ENCODE results near the gene GSTM5.
"Not testable (repeated sequence)": the region's sequence is repeated elsewhere in the genome, so short reads cannot be mapped to it uniquely, and the experiment has no call there.

GSTM5 gene

DNA sequence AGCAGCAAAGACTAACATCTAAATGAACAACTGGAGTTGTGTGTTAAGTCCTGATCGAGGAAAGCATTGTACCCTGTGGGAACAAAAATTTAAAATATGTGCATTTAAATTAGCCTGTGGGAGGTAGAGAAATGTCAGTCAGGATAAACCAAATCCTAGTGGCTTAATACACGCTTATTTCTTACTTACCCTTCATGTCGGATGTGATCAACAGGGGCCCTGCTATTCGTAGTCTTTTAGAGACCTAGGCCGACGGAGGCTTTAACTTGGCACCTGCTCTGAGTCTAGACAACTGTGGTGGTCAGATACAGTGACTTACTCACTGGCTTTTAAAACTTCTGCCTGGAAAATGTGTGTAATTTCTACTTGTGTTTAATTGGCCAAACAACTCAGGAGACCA is 18.6 kb downstream of the GSTM5 start:
- 70 to 85% methylated on average over 6 of the region's 6 CpGs for WGBS, 2 experiments (ENCODE audit: insufficient coverage in 2 of 2)
- Histone ChIP-seq H3K36me3 (ENCODE audit: control insufficient read depth, insufficient read depth, low read length) (no peaks in the 10 kb centered on the region), H3K4me3 (ENCODE audit: extremely low read depth, insufficient read depth, low read length, poor library complexity, severe bottlenecking) (no peak overlapping the region), H3K9me3 (ENCODE audit: control insufficient read depth, low read length) (peaks cover 5% of the 10 kb centered on the region), H3K4me1 (ENCODE audit: control insufficient read depth, insufficient read depth, low read length, poor library complexity, severe bottlenecking) (peaks cover 4% of the 10 kb centered on the region), H3K27ac (ENCODE audit: low read depth, low read length, severe bottlenecking) (no peak overlapping the region)

DNA sequence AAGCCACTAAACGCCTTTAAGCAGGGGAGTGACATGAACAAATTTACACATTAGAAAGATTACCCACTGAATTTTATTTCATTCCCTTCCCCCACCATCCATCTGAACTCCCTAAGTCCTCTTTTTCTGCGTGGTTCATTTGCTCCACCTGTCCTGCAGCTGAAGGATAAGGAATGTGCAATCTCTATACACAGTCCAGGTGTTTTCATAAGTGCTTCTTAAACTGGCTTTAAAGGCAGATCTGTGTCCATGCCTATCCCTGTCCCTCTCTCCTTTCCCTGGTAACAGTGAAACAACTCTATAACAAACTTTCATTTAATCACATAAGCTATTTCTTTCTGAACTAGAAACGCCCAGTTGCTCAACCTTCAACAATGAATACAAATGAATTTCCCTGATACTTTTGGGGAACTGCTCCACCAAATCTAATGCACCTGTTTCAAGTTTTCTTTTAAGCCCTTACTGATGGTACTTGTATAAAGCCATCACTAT is 20.4 kb downstream of the GSTM5 start:
- H3K9me3 ChIP-seq (ENCODE audit: control insufficient read depth, low read length): peaks cover 5% of the 10 kb centered on the region
- no peak overlapping the region for H3K27ac ChIP-seq (ENCODE audit: low read depth, low read length, severe bottlenecking)
- H3K4me1 ChIP-seq (ENCODE audit: control insufficient read depth, insufficient read depth, low read length, poor library complexity, severe bottlenecking): peaks cover 4% of the 10 kb centered on the region
- WGBS, 2 experiments (ENCODE audit: insufficient coverage in 2 of 2): 73 to 78% methylated on average over 2 of the region's 3 CpGs
- H3K36me3 ChIP-seq (ENCODE audit: control insufficient read depth, insufficient read depth, low read length): peaks cover 9% of the 10 kb centered on the region
- no peak overlapping the region for H3K4me3 ChIP-seq (ENCODE audit: extremely low read depth, insufficient read depth, low read length, poor library complexity, severe bottlenecking)

DNA sequence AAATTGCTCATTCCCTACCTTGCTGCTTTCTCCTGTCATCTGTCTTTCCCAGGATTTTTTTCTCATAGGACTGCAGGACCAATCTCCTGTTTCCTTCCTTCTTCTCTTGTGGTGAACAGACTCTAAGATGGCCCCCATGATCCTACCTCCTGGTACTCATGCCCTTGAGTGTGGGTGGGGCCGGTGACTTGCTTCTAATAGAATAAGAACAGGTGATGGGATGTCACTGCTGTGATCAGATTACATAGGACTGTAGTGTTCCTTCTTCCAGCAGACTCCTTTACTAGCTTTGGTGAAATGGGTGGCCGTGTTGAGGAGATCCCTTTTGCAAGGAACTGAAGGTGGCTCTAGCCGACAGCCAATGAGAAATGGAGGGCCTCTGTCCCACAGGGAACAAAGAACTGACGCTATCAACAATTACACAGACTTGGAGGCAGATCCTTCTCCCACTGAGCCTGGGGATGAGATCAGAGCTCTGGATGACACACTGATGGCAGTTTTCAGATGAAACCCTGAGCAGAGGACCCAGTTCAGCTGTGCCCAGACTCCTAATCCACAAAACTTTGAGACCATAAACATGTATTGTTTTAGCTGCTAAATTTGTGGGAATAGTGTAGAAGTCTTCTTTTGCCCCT is 21.3 kb downstream of the GSTM5 start:
- Histone ChIP-seq H3K9me3 (ENCODE audit: control insufficient read depth, low read length) (peaks cover 5% of the 10 kb centered on the region), H3K4me3 (ENCODE audit: extremely low read depth, insufficient read depth, low read length, poor library complexity, severe bottlenecking) (no peak overlapping the region), H3K36me3 (ENCODE audit: control insufficient read depth, insufficient read depth, low read length) (peaks cover 17% of the 10 kb centered on the region), H3K4me1 (ENCODE audit: control insufficient read depth, insufficient read depth, low read length, poor library complexity, severe bottlenecking) (peaks cover 4% of the 10 kb centered on the region), H3K27ac (ENCODE audit: low read depth, low read length, severe bottlenecking) (no peak overlapping the region)
- 93% methylated on average over 2 of the region's 4 CpGs; no CpG with 5 or more reads in 1 of the 2 experiments for WGBS, 2 experiments (ENCODE audit: insufficient coverage in 2 of 2)

DNA sequence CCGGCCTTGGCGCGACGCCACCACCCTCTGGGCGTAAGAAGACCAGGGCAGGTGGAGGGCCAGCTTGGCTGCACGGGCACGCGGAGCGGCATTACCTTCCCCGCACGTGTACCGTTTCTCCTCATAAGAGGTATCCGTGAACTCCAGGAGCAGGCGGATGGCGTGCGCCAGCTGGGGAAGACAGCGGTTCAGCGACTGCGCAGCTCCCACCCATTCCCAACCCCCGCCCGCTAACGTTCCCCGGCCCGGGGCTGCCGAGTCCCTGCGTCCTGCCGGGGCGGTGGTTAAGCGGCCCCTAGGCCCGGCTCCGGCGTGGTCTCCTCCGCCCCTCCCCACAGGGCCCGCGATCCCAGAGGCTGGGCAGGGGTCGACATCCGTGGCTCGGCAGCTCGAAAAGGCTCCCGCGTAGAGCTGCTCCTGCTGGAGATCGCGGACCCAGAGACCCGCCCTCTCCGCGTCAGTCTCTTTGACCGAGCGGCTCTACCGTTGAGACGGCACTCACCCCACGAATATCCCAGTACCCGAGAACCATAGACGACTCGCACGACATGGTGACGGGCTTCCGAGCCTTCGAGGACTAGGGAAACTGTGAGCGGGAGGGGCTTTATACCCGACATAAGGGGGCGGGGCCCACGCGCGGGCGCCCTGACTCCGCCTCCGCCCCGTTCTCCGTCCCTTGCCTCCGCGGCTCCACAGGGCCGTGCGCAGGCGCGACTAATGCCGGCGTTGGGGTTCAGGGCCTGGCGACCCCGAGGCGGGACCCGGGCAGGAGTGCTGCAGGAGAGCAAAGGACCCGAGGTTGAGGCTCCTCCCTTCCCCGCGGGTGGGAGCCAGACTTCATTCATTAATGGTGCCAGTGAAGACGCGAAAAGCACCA is 27.9 kb downstream of the GSTM5 start:
- Histone ChIP-seq H3K4me3 (ENCODE audit: extremely low read depth, insufficient read depth, low read length, poor library complexity, severe bottlenecking) (peak overlapping the region; percentile 55), H3K27ac (ENCODE audit: low read depth, low read length, severe bottlenecking) (peak overlapping the region; percentile 41)
- 3 to 4% methylated on average over 56 to 69 of the region's 86 CpGs for WGBS, 2 experiments (ENCODE audit: insufficient coverage in 2 of 2)

DNA sequence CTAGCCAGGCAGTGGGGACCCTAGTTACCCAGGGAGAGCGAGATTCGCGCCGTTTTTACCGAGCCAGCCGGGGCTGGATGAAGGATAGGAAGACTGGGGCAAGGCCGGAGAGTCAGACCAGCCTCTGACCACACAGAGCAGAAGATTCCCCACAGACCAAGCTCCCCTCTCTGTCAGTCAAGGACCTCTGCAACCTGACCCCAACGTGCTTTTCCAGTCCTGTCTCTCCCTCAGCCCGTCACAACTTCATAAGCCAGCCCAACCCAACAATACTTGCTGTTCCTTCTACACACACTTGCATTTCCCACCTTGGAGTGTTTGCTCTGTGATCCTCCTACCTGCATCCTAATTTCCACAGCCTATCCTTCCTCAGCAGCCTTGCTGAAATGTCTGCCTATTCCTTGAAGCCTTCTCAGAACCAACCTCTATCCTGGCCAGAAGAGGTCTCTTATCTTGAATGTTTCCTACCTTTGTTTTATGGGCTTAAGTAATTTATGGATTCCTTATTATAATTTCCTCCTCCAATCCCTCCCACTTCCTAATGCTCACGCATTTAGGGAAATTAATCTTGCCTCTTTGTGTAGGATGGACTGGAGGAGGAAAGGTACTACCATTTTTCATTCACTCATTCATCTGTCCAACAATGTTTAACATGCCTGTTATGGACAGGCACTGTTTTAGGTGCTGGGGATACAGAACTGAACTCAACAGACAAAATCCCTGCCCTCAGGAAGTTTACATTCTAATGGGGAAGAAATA is 28.7 kb downstream of the GSTM5 start, which contains the start of gene GSTM3:
Gene GSTM3, minus strand, starts transcription at position 424 of the 759 bp plus-strand sequence. CDS start 751 bp downstream, outside the sequence.
- H3K36me3 ChIP-seq (ENCODE audit: control insufficient read depth, insufficient read depth, low read length): peaks cover 17% of the 10 kb centered on the region
- H3K27ac ChIP-seq (ENCODE audit: low read depth, low read length, severe bottlenecking): peak within 1 kb of the TSS; percentile 41
- peak within 1 kb of the TSS; percentile 55 for H3K4me3 ChIP-seq (ENCODE audit: extremely low read depth, insufficient read depth, low read length, poor library complexity, severe bottlenecking)
- H3K9me3 ChIP-seq (ENCODE audit: control insufficient read depth, low read length): no peaks in the 10 kb centered on the region
- whole genome bisulfite sequencing, 2 experiments (ENCODE audit: insufficient coverage in 2 of 2): 19 to 25% methylated on average over 4 to 9 of the region's 10 CpGs
- no peaks in the 10 kb centered on the region for H3K4me1 ChIP-seq (ENCODE audit: control insufficient read depth, insufficient read depth, low read length, poor library complexity, severe bottlenecking)

More for the DNA sequence above, 27.9 kb downstream of the GSTM5 start:
- H3K9me3 ChIP-seq (ENCODE audit: control insufficient read depth, low read length): no peaks in the 10 kb centered on the region
- H3K4me1 ChIP-seq (ENCODE audit: control insufficient read depth, insufficient read depth, low read length, poor library complexity, severe bottlenecking): no peaks in the 10 kb centered on the region
- H3K36me3 ChIP-seq (ENCODE audit: control insufficient read depth, insufficient read depth, low read length): peaks cover 17% of the 10 kb centered on the region

DNA sequence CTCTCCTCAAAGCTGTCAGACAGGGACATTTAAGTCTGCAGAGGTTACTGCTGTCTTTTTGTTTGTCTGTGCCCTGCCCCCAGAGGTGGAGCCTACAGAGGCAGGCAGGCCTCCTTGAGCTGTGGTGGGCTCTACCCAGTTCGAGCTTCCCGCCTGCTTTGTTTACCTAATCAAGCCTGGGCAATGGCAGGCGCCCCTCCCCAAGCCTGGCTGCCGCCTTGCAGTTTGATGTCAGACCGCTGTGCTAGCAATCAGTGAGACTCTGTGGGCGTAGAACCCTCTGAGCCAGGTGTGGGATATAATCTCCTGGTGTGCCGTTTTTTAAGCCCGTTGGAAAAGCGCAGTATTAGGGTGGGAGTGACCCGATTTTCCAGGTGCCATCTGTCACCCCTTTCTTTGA is 36.3 kb downstream of the GSTM5 start:
- not testable (repeated sequence) for H3K36me3 ChIP-seq (ENCODE audit: control insufficient read depth, insufficient read depth, low read length); H3K4me1 ChIP-seq (ENCODE audit: control insufficient read depth, insufficient read depth, low read length, poor library complexity, severe bottlenecking); H3K4me3 ChIP-seq (ENCODE audit: extremely low read depth, insufficient read depth, low read length, poor library complexity, severe bottlenecking); H3K9me3 ChIP-seq (ENCODE audit: control insufficient read depth, low read length); H3K27ac ChIP-seq (ENCODE audit: low read depth, low read length, severe bottlenecking)
- WGBS, 2 experiments (ENCODE audit: insufficient coverage in 2 of 2): 83 to 100% methylated on average over 2 to 4 of the region's 10 CpGs

DNA sequence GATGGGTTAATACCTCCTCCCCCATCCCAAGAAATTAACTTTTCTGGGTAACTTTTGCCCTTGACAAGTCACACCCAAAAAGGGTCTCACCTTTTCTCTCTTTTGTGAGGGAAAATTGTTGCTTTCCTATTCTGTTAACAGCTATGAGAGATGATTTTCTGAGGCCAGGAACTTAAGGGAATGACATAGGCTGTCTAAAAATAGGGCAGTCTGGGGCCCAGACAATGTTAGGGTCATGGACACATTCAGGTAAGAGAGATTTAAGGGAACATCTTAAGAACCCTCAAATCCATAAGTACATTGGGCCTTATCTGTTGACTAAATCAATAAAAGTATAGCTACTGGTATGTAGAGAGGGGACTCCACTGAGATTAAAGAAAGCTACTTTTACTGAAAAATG is 37.2 kb downstream of the GSTM5 start:
- H3K4me3 ChIP-seq (ENCODE audit: extremely low read depth, insufficient read depth, low read length, poor library complexity, severe bottlenecking): no peak overlapping the region
- no peak overlapping the region for H3K27ac ChIP-seq (ENCODE audit: low read depth, low read length, severe bottlenecking)
- no peaks in the 10 kb centered on the region for H3K9me3 ChIP-seq (ENCODE audit: control insufficient read depth, low read length)

DNA sequence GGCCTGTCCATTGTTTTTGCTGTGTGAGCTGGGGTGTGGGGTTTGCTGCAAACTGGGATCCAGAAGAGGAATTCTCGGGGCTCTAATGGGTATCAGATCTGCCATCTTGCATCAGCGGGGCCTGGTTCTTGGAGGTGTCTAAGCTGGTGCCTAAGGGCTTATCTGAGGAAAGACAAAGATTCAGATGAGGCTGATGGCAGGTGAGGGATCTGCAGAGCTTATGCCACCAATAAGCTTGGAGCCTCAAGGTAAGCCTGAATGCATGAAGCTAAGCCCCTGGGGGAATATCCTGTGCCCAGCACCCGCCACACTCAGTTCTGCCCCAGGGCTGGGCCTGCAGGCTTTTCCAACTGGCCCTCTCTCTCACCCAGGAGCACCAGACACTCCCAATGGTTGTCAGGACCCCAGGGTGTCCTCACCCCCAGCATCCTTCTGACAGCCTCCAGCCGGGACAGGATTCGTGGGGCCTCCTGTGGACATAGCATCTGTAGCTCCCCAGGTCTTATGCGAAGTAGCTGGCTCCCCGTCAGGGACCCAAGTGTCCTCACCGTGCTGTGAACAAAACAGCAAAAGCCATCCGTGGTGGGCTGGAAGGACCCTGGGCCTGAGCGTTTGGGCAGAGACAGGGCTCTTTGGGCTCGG is 38.3 kb downstream of the GSTM5 start:
- Histone ChIP-seq H3K27ac (ENCODE audit: low read depth, low read length, severe bottlenecking) (no peak overlapping the region), H3K36me3 (ENCODE audit: control insufficient read depth, insufficient read depth, low read length) (no peaks in the 10 kb centered on the region), H3K9me3 (ENCODE audit: control insufficient read depth, low read length) (no peaks in the 10 kb centered on the region), H3K4me1 (ENCODE audit: control insufficient read depth, insufficient read depth, low read length, poor library complexity, severe bottlenecking) (no peaks in the 10 kb centered on the region), H3K4me3 (ENCODE audit: extremely low read depth, insufficient read depth, low read length, poor library complexity, severe bottlenecking) (no peak overlapping the region)
- WGBS, 2 experiments (ENCODE audit: insufficient coverage in 2 of 2): 91 to 93% methylated on average over 11 of the region's 11 CpGs

More for the DNA sequence above, 37.2 kb downstream of the GSTM5 start:
- Histone ChIP-seq H3K36me3 (ENCODE audit: control insufficient read depth, insufficient read depth, low read length) (no peaks in the 10 kb centered on the region), H3K4me1 (ENCODE audit: control insufficient read depth, insufficient read depth, low read length, poor library complexity, severe bottlenecking) (no peaks in the 10 kb centered on the region)

DNA sequence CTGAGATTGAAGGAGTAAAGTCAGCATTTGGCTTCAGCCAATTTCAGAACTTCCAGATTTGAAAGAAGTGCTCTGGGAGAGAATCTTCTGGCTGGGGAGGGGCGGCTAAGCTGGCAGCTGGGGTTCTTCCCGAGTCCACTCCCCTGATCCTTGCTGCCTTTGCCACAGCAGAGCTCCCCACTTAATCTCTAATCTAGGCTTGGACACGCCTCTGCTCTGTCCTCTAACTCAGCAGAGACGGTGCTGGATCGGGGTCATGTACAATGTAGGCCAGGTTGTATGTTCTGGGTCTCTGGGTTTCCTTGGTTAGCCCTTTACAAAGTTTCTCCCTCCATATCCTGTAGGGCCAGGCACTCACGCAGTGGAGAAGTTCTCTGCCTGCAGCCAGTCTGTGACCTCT is 38.9 kb downstream of the GSTM5 start:
- Histone ChIP-seq H3K27ac (ENCODE audit: low read depth, low read length, severe bottlenecking) (no peak overlapping the region), H3K9me3 (ENCODE audit: control insufficient read depth, low read length) (no peaks in the 10 kb centered on the region), H3K4me3 (ENCODE audit: extremely low read depth, insufficient read depth, low read length, poor library complexity, severe bottlenecking) (no peak overlapping the region), H3K4me1 (ENCODE audit: control insufficient read depth, insufficient read depth, low read length, poor library complexity, severe bottlenecking) (no peaks in the 10 kb centered on the region), H3K36me3 (ENCODE audit: control insufficient read depth, insufficient read depth, low read length) (no peaks in the 10 kb centered on the region)
- 90 to 100% methylated on average over 1 to 5 of the region's 6 CpGs for WGBS, 2 experiments (ENCODE audit: insufficient coverage in 2 of 2)
